HG03095 (cell line): ENCODE data around the gene RAPGEF4.

Source experiments
- ATAC-seq: cut with Tn5 transposase; IDR thresholded peaks from one replicate; pipeline ENCODE4 v1.9.1; 2021; ENCODE audit warnings: moderate library complexity; ENCODE audit not compliant: unreplicated experiment

Gene RAPGEF4

GRCh38 chr2:172994864-172995263 is 259.2 kb downstream of the RAPGEF4 start:
- no peak for ATAC-seq

GRCh38 chr2:172995323-172996244 is 259.9 kb downstream of the RAPGEF4 start:
- ATAC-seq: no peak

- ATAC-seq: no peak
Observed at GRCh38 chr2:172996387-172996961, 260.8 kb downstream of the RAPGEF4 start.

GRCh38 chr2:172997031-172997430 is 261.4 kb downstream of the RAPGEF4 start:
- no peak for ATAC-seq

- ATAC-seq: no peak
Observed at GRCh38 chr2:172998547-172999272, 263.1 kb downstream of the RAPGEF4 start.

GRCh38 chr2:172999641-173000386 is 264.2 kb downstream of the RAPGEF4 start:
- ATAC-seq: no peak

- no peak for ATAC-seq
Observed at GRCh38 chr2:173001664-173002604, 266.3 kb downstream of the RAPGEF4 start.

- ATAC-seq: no peak
Observed at GRCh38 chr2:173002751-173003541, 267.3 kb downstream of the RAPGEF4 start.

GRCh38 chr2:173008786-173009185 is 273.1 kb downstream of the RAPGEF4 start:
- no peak for ATAC-seq

- no peak for ATAC-seq
Observed at GRCh38 chr2:173010233-173010632, 274.6 kb downstream of the RAPGEF4 start.

GRCh38 chr2:173016451-173016850 is 280.8 kb downstream of the RAPGEF4 start:
- ATAC-seq: no peak

GRCh38 chr2:173017646-173018420 is 282.2 kb downstream of the RAPGEF4 start:
- no peak for ATAC-seq

GRCh38 chr2:173019755-173020154 is 284.1 kb downstream of the RAPGEF4 start:
- no peak for ATAC-seq

- no peak for ATAC-seq
Observed at GRCh38 chr2:173021939-173022371, 286.3 kb downstream of the RAPGEF4 start.

GRCh38 chr2:173023718-173024117 is 288.1 kb downstream of the RAPGEF4 start:
- ATAC-seq: no peak

GRCh38 chr2:173026479-173026878 is 290.8 kb downstream of the RAPGEF4 start:
- ATAC-seq: no peak

- no peak for ATAC-seq
Observed at GRCh38 chr2:173027181-173028128, 291.8 kb downstream of the RAPGEF4 start.
